Effector memory CD8-positive, alpha-beta T cell (primary cell): ENCODE measurements around the gene MORC4.

Experiments
- ATAC-seq: fragments of 150-1000 bp; cut with Tn5 transposase; replicated peaks from 2 replicates; pipeline ENCODE4 v1.10.0; 2021; ENCODE audit warnings: mild to moderate bottlenecking, moderate library complexity
- DNase-seq, 3 experiments: peaks; one replicate each; pipeline ENCODE4 v3.0.0; 2021
- H3K27ac Mint-ChIP-seq, 2 donors: one replicate each; pipeline ENCODE4 v1.8.0; 2022; ENCODE audit warnings: mild to moderate bottlenecking in 2 of 2, mixed read lengths in 2 of 2, moderate library complexity in 2 of 2
- H3K27me3 Mint-ChIP-seq, 2 donors: one replicate each; pipeline ENCODE4 v1.8.0; 2022; ENCODE audit warnings: mixed read lengths in 2 of 2
- H3K36me3 Mint-ChIP-seq: one replicate; pipeline ENCODE4 v1.8.0; 2022; ENCODE audit warnings: mild to moderate bottlenecking, moderate library complexity, mixed read lengths; ENCODE audit not compliant: insufficient read depth
- H3K4me1 Mint-ChIP-seq, 2 donors: one replicate each; pipeline ENCODE4 v1.8.0; 2022; ENCODE audit warnings: low read depth in 2 of 2, mixed read lengths in 2 of 2
- H3K4me3 Mint-ChIP-seq, 2 donors: one replicate each; pipeline ENCODE4 v1.8.0; 2022; ENCODE audit warnings: mild to moderate bottlenecking in 2 of 2, mixed read lengths in 2 of 2, moderate library complexity in 2 of 2
- H3K9me3 Mint-ChIP-seq, 2 donors: one replicate each; pipeline ENCODE4 v1.8.0; 2022; ENCODE audit warnings: mixed read lengths in 2 of 2

The MORC4 gene

GRCh38 chrX:106946464-106946863, 53.5 kb downstream of the MORC4 start:
- Mint-ChIP-seq H3K27ac (no peak overlapping the region), H3K36me3 (peaks cover 6% of the 10 kb centered on the region), H3K4me3 (no peak overlapping the region), H3K9me3 (no peaks in the 10 kb centered on the region), H3K4me1 (no peaks in the 10 kb centered on the region), H3K27me3 (no peaks in the 10 kb centered on the region)
- DNase-seq (no peak), ATAC-seq (no peak)

- DNase-seq = no peak
- H3K36me3 Mint-ChIP-seq = no peaks in the 10 kb centered on the region
- no peak overlapping the region for H3K27ac Mint-ChIP-seq
- no peaks in the 10 kb centered on the region for H3K9me3 Mint-ChIP-seq
- no peaks in the 10 kb centered on the region for H3K27me3 Mint-ChIP-seq
- H3K4me3 Mint-ChIP-seq = no peak overlapping the region
- ATAC-seq = no peak
- no peaks in the 10 kb centered on the region for H3K4me1 Mint-ChIP-seq
These were observed 59.9 kb downstream of the MORC4 start for GRCh38 chrX:106940068-106940467.

GRCh38 chrX:106939566-106939965, 60.4 kb downstream of the MORC4 start:
- no peaks in the 10 kb centered on the region for H3K27me3 Mint-ChIP-seq
- no peak overlapping the region for H3K27ac Mint-ChIP-seq
- ATAC-seq = no peak
- no peaks in the 10 kb centered on the region for H3K9me3 Mint-ChIP-seq
- no peaks in the 10 kb centered on the region for H3K36me3 Mint-ChIP-seq
- DNase-seq = no peak
- no peak overlapping the region for H3K4me3 Mint-ChIP-seq
- no peaks in the 10 kb centered on the region for H3K4me1 Mint-ChIP-seq

- ATAC-seq (no peak), DNase-seq (no peak)
- Mint-ChIP-seq H3K27me3 (no peaks in the 10 kb centered on the region), H3K9me3 (no peaks in the 10 kb centered on the region), H3K4me3 (no peak overlapping the region), H3K27ac (no peak overlapping the region), H3K36me3 (no peaks in the 10 kb centered on the region), H3K4me1 (no peaks in the 10 kb centered on the region)
These were observed 63.8 kb downstream of the MORC4 start for GRCh38 chrX:106936246-106936645.

- ATAC-seq (no peak), DNase-seq (no peak)
- no peaks in the 10 kb centered on the region for H3K27me3 Mint-ChIP-seq
- H3K36me3 Mint-ChIP-seq = no peaks in the 10 kb centered on the region
- H3K9me3 Mint-ChIP-seq = no peaks in the 10 kb centered on the region
- H3K4me1 Mint-ChIP-seq = no peaks in the 10 kb centered on the region
- H3K4me3 Mint-ChIP-seq = no peak overlapping the region
- no peak overlapping the region for H3K27ac Mint-ChIP-seq
These were observed 64.8 kb downstream of the MORC4 start for GRCh38 chrX:106935175-106935574.

GRCh38 chrX:106933538-106933961, 66.5 kb downstream of the MORC4 start:
- no peaks in the 10 kb centered on the region for H3K36me3 Mint-ChIP-seq
- ATAC-seq = no peak
- H3K4me1 Mint-ChIP-seq = no peaks in the 10 kb centered on the region
- no peaks in the 10 kb centered on the region for H3K9me3 Mint-ChIP-seq
- H3K4me3 Mint-ChIP-seq = no peak overlapping the region
- H3K27me3 Mint-ChIP-seq = no peaks in the 10 kb centered on the region
- no peak overlapping the region for H3K27ac Mint-ChIP-seq
- DNase-seq = no peak

- Mint-ChIP-seq H3K4me1 (no peaks in the 10 kb centered on the region), H3K36me3 (no peaks in the 10 kb centered on the region), H3K27ac (no peak overlapping the region), H3K27me3 (no peaks in the 10 kb centered on the region), H3K9me3 (no peaks in the 10 kb centered on the region), H3K4me3 (no peak overlapping the region)
- ATAC-seq (no peak), DNase-seq (no peak)
These were observed 67.0 kb downstream of the MORC4 start for GRCh38 chrX:106932960-106933537.

GRCh38 chrX:106932492-106932923, 67.5 kb downstream of the MORC4 start:
- no peaks in the 10 kb centered on the region for H3K27me3 Mint-ChIP-seq
- no peak overlapping the region for H3K4me3 Mint-ChIP-seq
- no peaks in the 10 kb centered on the region for H3K9me3 Mint-ChIP-seq
- H3K27ac Mint-ChIP-seq = no peak overlapping the region
- no peaks in the 10 kb centered on the region for H3K36me3 Mint-ChIP-seq
- H3K4me1 Mint-ChIP-seq = no peaks in the 10 kb centered on the region
- ATAC-seq = no peak
- DNase-seq = no peak

- no peak overlapping the region for H3K4me3 Mint-ChIP-seq
- ATAC-seq (no peak), DNase-seq (no peak)
- H3K4me1 Mint-ChIP-seq = no peaks in the 10 kb centered on the region
- H3K36me3 Mint-ChIP-seq = no peaks in the 10 kb centered on the region
- H3K9me3 Mint-ChIP-seq = no peaks in the 10 kb centered on the region
- H3K27me3 Mint-ChIP-seq = no peaks in the 10 kb centered on the region
- H3K27ac Mint-ChIP-seq = no peak overlapping the region
These were observed 68.1 kb downstream of the MORC4 start for GRCh38 chrX:106931831-106932491.

GRCh38 chrX:106928227-106928626, 71.8 kb downstream of the MORC4 start:
- no peaks in the 10 kb centered on the region for H3K9me3 Mint-ChIP-seq
- no peaks in the 10 kb centered on the region for H3K27me3 Mint-ChIP-seq
- ATAC-seq = no peak
- H3K4me1 Mint-ChIP-seq = no peaks in the 10 kb centered on the region
- DNase-seq = no peak
- H3K36me3 Mint-ChIP-seq = no peaks in the 10 kb centered on the region
- no peak overlapping the region for H3K4me3 Mint-ChIP-seq
- H3K27ac Mint-ChIP-seq = no peak overlapping the region

- ATAC-seq = no peak
- Mint-ChIP-seq H3K4me3 (no peak overlapping the region), H3K4me1 (no peaks in the 10 kb centered on the region), H3K27ac (no peak overlapping the region), H3K36me3 (no peaks in the 10 kb centered on the region), H3K27me3 (no peaks in the 10 kb centered on the region), H3K9me3 (no peaks in the 10 kb centered on the region)
- no peak for DNase-seq
These were observed 72.3 kb downstream of the MORC4 start for GRCh38 chrX:106927700-106928099.

GRCh38 chrX:106927023-106927422, 73.0 kb downstream of the MORC4 start:
- Mint-ChIP-seq H3K27ac (no peak overlapping the region), H3K36me3 (no peaks in the 10 kb centered on the region), H3K4me3 (no peak overlapping the region), H3K9me3 (no peaks in the 10 kb centered on the region), H3K27me3 (no peaks in the 10 kb centered on the region), H3K4me1 (no peaks in the 10 kb centered on the region)
- ATAC-seq = no peak
- no peak for DNase-seq

GRCh38 chrX:106921637-106922036, 78.4 kb downstream of the MORC4 start:
- Mint-ChIP-seq H3K9me3 (no peaks in the 10 kb centered on the region), H3K4me1 (peaks cover 14 to 15% of the 10 kb centered on the region in 2 donors), H3K27me3 (no peaks in the 10 kb centered on the region), H3K36me3 (no peaks in the 10 kb centered on the region), H3K27ac (no peak overlapping the region), H3K4me3 (no peak overlapping the region)
- no peak for ATAC-seq
- no peak for DNase-seq

GRCh38 chrX:106919932-106920452, 80.0 kb downstream of the MORC4 start, which contains the start of gene CLDN2:
Gene CLDN2 (plus strand): TSS chrX:106920402. CDS start chrX:106928229, 7,827 bp downstream.
- no peaks in the 10 kb centered on the region for H3K36me3 Mint-ChIP-seq
- no peaks in the 10 kb centered on the region for H3K9me3 Mint-ChIP-seq
- peaks cover 11 to 12% of the 10 kb centered on the region in 2 donors for H3K27me3 Mint-ChIP-seq
- peaks cover 14 to 15% of the 10 kb centered on the region in 2 donors for H3K4me1 Mint-ChIP-seq
- no peak within 1 kb of the TSS for H3K27ac Mint-ChIP-seq
- no peak for ATAC-seq
- no peak for DNase-seq
- no peak within 1 kb of the TSS for H3K4me3 Mint-ChIP-seq
